Kidney (tissue), 14 donors: ENCODE measurements around the gene SRPK2. TPM values are rescaled to one million over a fixed set of nuclear protein-coding genes. Genes with fewer than 3 reads are reported as not detected.

Experiments
- DNase-seq, 5 donors: peaks; one replicate each; pipeline ENCODE4 v3.0.0-alpha.2; 2013 to 2020
- FAIRE-seq: peaks from 2 replicates; lab custom pipeline; 2012; peaks lifted over from hg19 to GRCh38; lab: Jason Lieb, UNC
- H3K27ac ChIP-seq, 2 donors: one replicate each; pipeline ENCODE4 v1.7.0; 2013; ENCODE audit warnings: low read depth in 2 of 2, low read length in 2 of 2, inconsistent platforms in 1 of 2
- H3K27me3 ChIP-seq: one replicate; pipeline ENCODE4 v1.7.1; 2013; ENCODE audit warnings: low read length, inconsistent platforms; ENCODE audit not compliant: control insufficient read depth, insufficient read depth
- H3K36me3 ChIP-seq, 3 donors: one replicate each; pipeline versions ENCODE4 v1.7.0 to v1.7.1; 2013; ENCODE audit warnings: low read length in 3 of 3, control low read depth in 1 of 3, inconsistent platforms in 1 of 3; ENCODE audit not compliant: insufficient read depth in 3 of 3, control insufficient read depth in 2 of 3
- H3K4me1 ChIP-seq, 3 donors: one replicate each; pipeline versions ENCODE4 v1.7.0 to v1.7.1; 2013; ENCODE audit warnings: low read length in 3 of 3, inconsistent platforms in 1 of 3, low read depth in 1 of 3; ENCODE audit not compliant: control insufficient read depth in 2 of 3, insufficient read depth in 2 of 3
- H3K4me3 ChIP-seq, 3 donors: one replicate each; pipeline versions ENCODE4 v1.7.0 to v1.8.1; 2013; ENCODE audit warnings: low read length in 3 of 3, control low read depth in 1 of 3, inconsistent platforms in 1 of 3
- H3K9ac ChIP-seq, 3 donors: one replicate each; pipeline versions ENCODE4 v1.7.0 to v1.7.1; 2013; ENCODE audit warnings: low read length in 3 of 3, control low read depth in 1 of 3, inconsistent platforms in 1 of 3
- H3K9me3 ChIP-seq, 3 donors: one replicate each; pipeline versions ENCODE4 v1.7.0 to v1.7.1; 2013; ENCODE audit warnings: low read length in 3 of 3, control low read depth in 1 of 3, inconsistent platforms in 1 of 3; ENCODE audit not compliant: control insufficient read depth in 2 of 3, insufficient read depth in 1 of 3
- intact Hi-C: fragments of 100-400 bp; cut with DNase I; formaldehyde crosslinking; loops from one replicate; pipeline ENCODE4 v1.11.1; 2022
- polyA plus RNA-seq: library from polyadenylated mRNA; stranded (reverse); fragments of 350-450 nt; fragmentation: Illumina TruSeq; extraction: RNeasy Lipid Tissue Mini Kit (QIAGEN cat#74804); gene quantifications from one replicate; pipeline ENCODE4 v1.2.3, GENCODE V29; 2014; ENCODE audit warnings: low read depth, low replicate concordance; ENCODE audit not compliant: insufficient read depth
- total RNA-seq: library from RNA; stranded (reverse); fragmentation: NEBNext Ultra II Directional; extraction: Animal tissue kit (Norgen Biotek cat#: 25700); gene quantifications from one replicate; pipeline ENCODE4 v1.2.1, GENCODE V29; 2021
- TF ChIP-seq, protein P1 (sequence below): IDR thresholded peaks from 3 replicates; pipeline ENCODE4 v1.5.1; 2012; ENCODE audit warnings: mild to moderate bottlenecking, moderate library complexity, borderline replicate concordance; ENCODE audit not compliant: insufficient read depth; ENCODE audit errors: extremely low read depth
- donor health status: control.
- donor health status: control.
- donor health status: control.
- donor health status: control.
- donor health status: control.
- donor health status: DM: yes; HTN: yes; CAD: no.
- donor health status: Normal renal cell carcinoma (clear cell type).

SRPK2 gene
- total and polyA plus RNA-seq, 2 donors from 2014 or later: 9.9 to 43.1 TPM

DNA sequence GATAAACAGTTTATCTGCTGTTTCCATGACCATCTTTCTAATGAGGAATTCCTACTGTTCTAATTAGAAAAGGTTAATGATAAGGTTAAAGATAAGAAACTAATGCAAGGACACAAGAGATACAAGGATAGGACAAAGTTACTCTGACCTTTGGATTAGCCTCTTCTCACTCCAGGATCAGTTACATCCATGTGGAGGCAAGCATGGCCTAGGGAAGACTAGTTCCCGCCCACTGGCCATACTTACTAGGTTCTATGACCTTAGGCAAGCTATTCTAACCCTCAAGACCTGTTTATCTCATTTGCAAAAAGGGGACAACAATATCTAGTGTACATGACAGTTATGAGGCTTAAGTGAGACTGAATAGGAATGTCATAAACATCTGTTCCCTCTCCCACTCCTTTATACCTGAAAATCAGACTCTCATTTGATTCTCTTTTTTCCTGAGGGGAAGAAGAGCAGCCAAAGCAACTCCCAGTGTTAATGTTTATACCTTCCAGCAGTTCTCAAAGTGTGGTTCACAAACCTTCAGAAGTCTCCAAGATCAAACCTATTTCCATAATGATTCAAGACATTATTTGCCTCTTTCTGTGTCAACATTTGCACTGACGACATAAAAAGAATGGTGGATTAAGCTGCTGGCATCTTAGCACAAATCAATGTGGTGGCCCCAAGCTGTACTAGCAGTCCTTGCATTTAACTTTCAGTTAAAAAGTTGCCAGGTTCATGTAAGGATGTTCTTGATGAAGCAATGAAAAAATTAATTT is 72.0 kb downstream of the SRPK2 start:
- TF ChIP-seq, protein P1, sequence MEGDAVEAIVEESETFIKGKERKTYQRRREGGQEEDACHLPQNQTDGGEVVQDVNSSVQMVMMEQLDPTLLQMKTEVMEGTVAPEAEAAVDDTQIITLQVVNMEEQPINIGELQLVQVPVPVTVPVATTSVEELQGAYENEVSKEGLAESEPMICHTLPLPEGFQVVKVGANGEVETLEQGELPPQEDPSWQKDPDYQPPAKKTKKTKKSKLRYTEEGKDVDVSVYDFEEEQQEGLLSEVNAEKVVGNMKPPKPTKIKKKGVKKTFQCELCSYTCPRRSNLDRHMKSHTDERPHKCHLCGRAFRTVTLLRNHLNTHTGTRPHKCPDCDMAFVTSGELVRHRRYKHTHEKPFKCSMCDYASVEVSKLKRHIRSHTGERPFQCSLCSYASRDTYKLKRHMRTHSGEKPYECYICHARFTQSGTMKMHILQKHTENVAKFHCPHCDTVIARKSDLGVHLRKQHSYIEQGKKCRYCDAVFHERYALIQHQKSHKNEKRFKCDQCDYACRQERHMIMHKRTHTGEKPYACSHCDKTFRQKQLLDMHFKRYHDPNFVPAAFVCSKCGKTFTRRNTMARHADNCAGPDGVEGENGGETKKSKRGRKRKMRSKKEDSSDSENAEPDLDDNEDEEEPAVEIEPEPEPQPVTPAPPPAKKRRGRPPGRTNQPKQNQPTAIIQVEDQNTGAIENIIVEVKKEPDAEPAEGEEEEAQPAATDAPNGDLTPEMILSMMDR: no peak

DNA sequence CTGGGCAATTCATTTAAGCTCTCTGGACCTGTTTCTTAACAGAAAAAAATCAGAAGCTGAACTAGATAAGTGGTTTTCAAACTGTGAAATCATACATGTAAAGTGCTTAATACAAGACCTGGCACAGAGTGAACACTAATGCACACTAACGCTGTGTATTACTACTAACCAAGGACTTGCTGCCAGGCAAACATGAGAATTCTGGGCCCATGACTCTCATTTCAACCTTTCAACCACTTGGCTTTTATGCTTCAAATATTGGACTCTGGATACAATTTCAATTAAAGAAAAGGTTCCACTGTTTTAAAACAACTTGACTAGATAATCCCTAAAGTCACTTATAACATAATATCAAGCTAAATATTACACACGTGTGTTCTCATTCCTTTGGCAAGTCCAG is 73.4 kb downstream of the SRPK2 start:
- no peak overlapping the region for H3K4me3 ChIP-seq
- H3K27ac ChIP-seq: no peak overlapping the region
- no peak overlapping the region for H3K9ac ChIP-seq
- no peaks in the 10 kb centered on the region for H3K9me3 ChIP-seq
- no peak for FAIRE-seq
- intact Hi-C loops: no loop called here
- H3K4me1 ChIP-seq: peaks cover 0 to 4% (median 0%) of the 10 kb centered on the region in 3 donors
- no peaks in the 10 kb centered on the region for H3K36me3 ChIP-seq
- no peaks in the 10 kb centered on the region for H3K27me3 ChIP-seq
- DNase-seq: no peak
- TF ChIP-seq, protein P1: no peak

More for the DNA sequence above, 72.0 kb downstream of the SRPK2 start:
- H3K9ac ChIP-seq: no peak overlapping the region
- peaks cover 0 to 4% (median 0%) of the 10 kb centered on the region in 3 donors for H3K4me1 ChIP-seq
- intact Hi-C loops: no loop called here
- H3K27me3 ChIP-seq: no peaks in the 10 kb centered on the region
- no peaks in the 10 kb centered on the region for H3K36me3 ChIP-seq
- H3K27ac ChIP-seq: no peak overlapping the region
- H3K4me3 ChIP-seq: no peak overlapping the region
- DNase-seq (no peak), FAIRE-seq (no peak)
- no peaks in the 10 kb centered on the region for H3K9me3 ChIP-seq

DNA sequence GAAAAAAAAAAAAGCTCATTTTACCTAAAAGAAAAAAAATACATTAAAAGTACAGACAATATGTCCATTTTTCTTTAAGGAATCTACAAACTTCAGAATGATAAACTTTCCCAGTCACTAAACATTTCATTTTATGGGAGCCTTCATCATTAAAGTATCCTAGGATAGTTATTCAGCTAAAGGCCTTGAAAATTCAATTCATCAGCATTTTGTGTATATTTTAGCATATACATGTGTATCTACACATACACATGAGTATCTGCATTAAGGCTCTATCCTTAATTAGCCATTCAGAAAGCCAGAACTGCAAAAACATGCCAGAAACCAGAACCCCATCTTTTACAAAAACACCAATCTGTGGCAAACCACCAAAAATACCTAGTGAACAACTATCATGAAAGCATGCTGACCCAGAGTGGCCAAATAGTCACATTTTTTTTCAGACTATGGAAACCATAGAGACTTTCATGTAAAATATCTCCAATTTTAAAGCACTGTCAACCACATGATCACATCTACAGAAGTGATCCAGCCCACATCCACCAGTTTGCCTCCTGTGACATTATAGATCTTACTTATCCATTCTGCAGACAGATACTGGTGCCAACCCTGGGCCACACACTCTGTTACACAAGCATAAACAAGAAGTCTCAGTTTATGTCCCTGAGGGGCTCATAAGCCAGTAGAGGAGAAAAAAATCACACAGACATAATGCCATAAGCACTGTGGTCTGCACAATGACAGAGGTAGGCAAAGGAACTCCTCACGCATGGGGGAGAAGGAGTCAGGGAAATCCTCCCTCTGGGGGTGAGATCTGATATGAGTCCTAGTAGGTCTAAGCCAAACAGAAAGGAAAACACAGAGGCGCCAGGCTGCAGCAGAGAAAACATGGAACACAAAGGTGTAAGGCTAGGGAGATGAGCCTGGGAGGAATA is 79.2 kb downstream of the SRPK2 start:
- no peak overlapping the region for H3K27ac ChIP-seq
- FAIRE-seq (peak; percentile 23), DNase-seq (peak in 3 of 5 donors; percentile 49 to 72 (median 51))
- H3K27me3 ChIP-seq: no peaks in the 10 kb centered on the region
- TF ChIP-seq, protein P1: no peak
- H3K9ac ChIP-seq: no peak overlapping the region
- H3K4me1 ChIP-seq: peaks cover 0 to 2% (median 0%) of the 10 kb centered on the region in 3 donors
- no peak overlapping the region for H3K4me3 ChIP-seq
- H3K36me3 ChIP-seq: no peaks in the 10 kb centered on the region
- intact Hi-C loops: no loop called here
- H3K9me3 ChIP-seq: no peaks in the 10 kb centered on the region
